IMR-90 (cell line): ENCODE data around the gene OCEL1. TPM values are rescaled to one million over a fixed set of nuclear protein-coding genes. Genes with fewer than 3 reads are reported as not detected.
A peak's percentile ranks its signal among the peaks of the same experiment; 100 is the strongest.

Experiments used
- ATAC-seq: fragments of 200-7000 bp; cut with Tn5 transposase; 2 replicates; pipeline ENCODE4 v1.9.1; 2020; ENCODE audit warnings: low read depth, mild to moderate bottlenecking, moderate library complexity
- BruUV-seq: library from RNA; stranded (reverse); fragments of 400-500 nt; replicated peaks from 2 replicates; lab custom pipeline; 2021; lab: Mats Ljungman, UMichigan
- CTCF ChIA-PET: fragments of 300-600 bp; formaldehyde crosslinking; extraction: SDS; loops from one replicate; lab custom pipeline; 2021; ENCODE audit warnings: antibody characterized with exemption; lab: Yijun Ruan, JAX
- POLR2A ChIA-PET: fragments of 300-600 bp; sonication (Branson Sonifier 250); formaldehyde crosslinking; loops from one replicate; lab custom pipeline; 2022; ENCODE audit warnings: antibody characterized with exemption; ENCODE audit not compliant: unreplicated experiment; lab: Charles Lee
- DNase-seq: peaks from one replicate; pipeline ENCODE4 v3.0.0; 2013
- H2AFZ ChIP-seq: replicated peaks from 2 replicates; pipeline ENCODE3; 2013; ENCODE audit warnings: low read length, mild to moderate bottlenecking; ENCODE audit not compliant: poor library complexity
- H2AK5ac ChIP-seq: 2 replicates; pipeline ENCODE4 v1.6.1; 2013; ENCODE audit warnings: low read depth, low read length, inconsistent platforms
- H2AK9ac ChIP-seq: replicated peaks from 2 replicates; pipeline ENCODE3; 2013; ENCODE audit warnings: mild to moderate bottlenecking, low read depth, low read length, moderate library complexity; ENCODE audit not compliant: poor library complexity
- H2BK120ac ChIP-seq: 2 replicates; pipeline ENCODE4 v1.6.1; 2013; ENCODE audit warnings: low read depth, low read length, inconsistent platforms
- H2BK15ac ChIP-seq: 3 replicates; pipeline ENCODE4 v1.6.1; 2013; ENCODE audit warnings: low read depth, low read length, inconsistent platforms
- H2BK20ac ChIP-seq: 2 replicates; pipeline ENCODE4 v1.6.1; 2013; ENCODE audit warnings: low read depth, mild to moderate bottlenecking, inconsistent platforms, low read length, moderate library complexity
- H2BK5ac ChIP-seq: 2 replicates; pipeline ENCODE4 v1.6.1; 2013; ENCODE audit warnings: mild to moderate bottlenecking, low read depth, low read length, inconsistent platforms; ENCODE audit not compliant: poor library complexity, severe bottlenecking
- H3K14ac ChIP-seq: replicated peaks from 2 replicates; pipeline ENCODE4 v1.6.1; 2013; ENCODE audit warnings: low read depth, low read length, inconsistent platforms
- H3K18ac ChIP-seq: 2 replicates; pipeline ENCODE4 v1.6.1; 2013; ENCODE audit warnings: low read depth, low read length, control low read depth
- H3K23ac ChIP-seq: 2 replicates; pipeline ENCODE4 v1.6.1; 2013; ENCODE audit warnings: low read depth, low read length, inconsistent platforms
- H3K27ac ChIP-seq: 2 replicates; pipeline ENCODE4 v1.5.1; 2013; ENCODE audit warnings: mild to moderate bottlenecking, control low read depth, low read length; ENCODE audit not compliant: insufficient read depth
- H3K27me3 ChIP-seq: 2 replicates; pipeline ENCODE4 v1.6.1; 2013; ENCODE audit warnings: low read length; ENCODE audit not compliant: control insufficient read depth, insufficient read depth
- H3K36me3 ChIP-seq: 2 replicates; pipeline ENCODE4 v1.6.1; 2013; ENCODE audit warnings: low read length, mixed read lengths; ENCODE audit not compliant: control insufficient read depth, insufficient read depth
- H3K4ac ChIP-seq: 2 replicates; pipeline ENCODE4 v1.6.1; 2013; ENCODE audit warnings: low read depth, low read length, inconsistent platforms
- H3K4me1 ChIP-seq: 2 replicates; pipeline ENCODE4 v1.6.1; 2013; ENCODE audit warnings: low read length, mixed read lengths; ENCODE audit not compliant: control insufficient read depth, insufficient read depth
- H3K4me2 ChIP-seq: 2 replicates; pipeline ENCODE4 v1.6.1; 2013; ENCODE audit warnings: low read depth, mild to moderate bottlenecking, control low read depth, low read length, moderate library complexity
- H3K4me3 ChIP-seq: 2 replicates; pipeline ENCODE4 v1.5.1; 2013; ENCODE audit warnings: low read depth, mild to moderate bottlenecking, control low read depth, low read length, moderate library complexity; ENCODE audit not compliant: insufficient read depth
- H3K56ac ChIP-seq: 2 replicates; pipeline ENCODE4 v1.6.1; 2013; ENCODE audit warnings: low read length, inconsistent platforms; ENCODE audit not compliant: insufficient read depth; ENCODE audit errors: extremely low read depth
- H3K79me1 ChIP-seq, 2 experiments: 2 replicates each; pipeline ENCODE4 v1.6.1; 2013; ENCODE audit warnings: low read length in 2 of 2, inconsistent platforms in 1 of 2, low read depth in 1 of 2
- H3K9ac ChIP-seq: 2 replicates; pipeline ENCODE4 v1.6.1; 2013; ENCODE audit warnings: low read depth, low read length, control low read depth
- H3K9me1 ChIP-seq: 2 replicates; pipeline ENCODE4 v1.6.1; 2013; ENCODE audit warnings: low read length, inconsistent platforms; ENCODE audit not compliant: insufficient read depth
- H3K9me3 ChIP-seq: 2 replicates; pipeline ENCODE4 v1.6.1; 2013; ENCODE audit warnings: low read length; ENCODE audit not compliant: control insufficient read depth, insufficient read depth
- H4K20me1 ChIP-seq: 2 replicates; pipeline ENCODE4 v1.6.1; 2013; ENCODE audit warnings: low read length, inconsistent platforms; ENCODE audit not compliant: insufficient read depth
- H4K5ac ChIP-seq: 2 replicates; pipeline ENCODE4 v1.6.1; 2013; ENCODE audit warnings: mild to moderate bottlenecking, low read depth, low read length, control low read depth
- H4K8ac ChIP-seq, 2 experiments: 2 replicates each; pipeline ENCODE4 v1.6.1; 2013; ENCODE audit warnings: low read depth in 2 of 2, low read length in 2 of 2, control low read depth in 1 of 2, inconsistent platforms in 1 of 2
- H4K91ac ChIP-seq: 2 replicates; pipeline ENCODE4 v1.6.1; 2013; ENCODE audit warnings: low read depth, low read length, inconsistent platforms; ENCODE audit not compliant: insufficient read depth
- BHLHE40 ChIP-seq: fragments of 150-350 bp; IDR thresholded peaks from 2 replicates; pipeline ENCODE4 v1.6.1; 2016; ENCODE audit warnings: mild to moderate bottlenecking, low read depth, low read length
- CEBPB ChIP-seq: IDR thresholded peaks from 2 replicates; pipeline ENCODE4 v1.6.1; 2012; ENCODE audit warnings: low read depth, low read length, improper control_type of control experiment
- CHD1 ChIP-seq: IDR thresholded peaks from 2 replicates; pipeline ENCODE4 v1.6.1; 2012; ENCODE audit warnings: low read depth, low read length, improper control_type of control experiment
- CTCF ChIP-seq: conservative IDR thresholded peaks from 2 replicates; pipeline ENCODE4 v1.5.1; 2012; ENCODE audit warnings: mild to moderate bottlenecking, low read depth, low read length, improper control_type of control experiment
- FOS ChIP-seq: fragments of 150-350 bp; IDR thresholded peaks from 2 replicates; pipeline ENCODE4 v1.6.1; 2016; ENCODE audit warnings: low read depth, low read length
- MAFK ChIP-seq: IDR thresholded peaks from 2 replicates; pipeline ENCODE4 v1.6.1; 2012; ENCODE audit warnings: low read depth, low read length, improper control_type of control experiment
- MAZ ChIP-seq: IDR thresholded peaks from 2 replicates; pipeline ENCODE4 v1.6.1; 2012; ENCODE audit warnings: low read depth, mild to moderate bottlenecking, low read length, improper control_type of control experiment, moderate library complexity, borderline replicate concordance
- MXI1 ChIP-seq: IDR thresholded peaks from 2 replicates; pipeline ENCODE4 v1.6.1; 2012; ENCODE audit warnings: low read depth, mild to moderate bottlenecking, low read length, moderate library complexity, borderline replicate concordance
- NFE2L2 ChIP-seq: fragments of 150-350 bp; IDR thresholded peaks from 2 replicates; pipeline ENCODE4 v1.6.1; 2016; ENCODE audit warnings: low read depth, mild to moderate bottlenecking, low read length
- POLR2A ChIP-seq: IDR thresholded peaks from 2 replicates; pipeline ENCODE4 v1.6.1; 2012; ENCODE audit warnings: mild to moderate bottlenecking, low read depth, low read length
- RAD21 ChIP-seq: IDR thresholded peaks from 2 replicates; pipeline ENCODE4 v1.6.1; 2012; ENCODE audit warnings: low read length, improper control_type of control experiment
- RCOR1 ChIP-seq: IDR thresholded peaks from 2 replicates; pipeline ENCODE4 v1.6.1; 2012; ENCODE audit warnings: mild to moderate bottlenecking, low read length, improper control_type of control experiment; ENCODE audit not compliant: insufficient replicate concordance
- RFX5 ChIP-seq: IDR thresholded peaks from 2 replicates; pipeline ENCODE4 v1.8.0; 2012; ENCODE audit warnings: low read depth, mild to moderate bottlenecking, low read length, moderate library complexity
- SMC3 ChIP-seq: fragments of 150-350 bp; IDR thresholded peaks from 2 replicates; pipeline ENCODE4 v1.6.1; 2016; ENCODE audit warnings: low read depth, mild to moderate bottlenecking, antibody characterized with exemption, low read length, moderate library complexity
- USF2 ChIP-seq: fragments of 150-350 bp; IDR thresholded peaks from 2 replicates; pipeline ENCODE4 v1.6.1; 2017; ENCODE audit warnings: mild to moderate bottlenecking, antibody characterized with exemption, low read length, low read depth
- WGBS, 2 experiments: methylation state at CpG; one replicate each; pipeline versions ENCODE4 v1.1.5 to v1.1.7; 2013; ENCODE audit warnings: missing lambda C conversion rate in 2 of 2; ENCODE audit not compliant: insufficient read length in 1 of 2; ENCODE audit errors: extremely low coverage in 2 of 2; 5-methylcytosine and 5-hydroxymethylcytosine counted together
- dilution Hi-C: fragments of 300-500 bp; cut with HindIII; formaldehyde crosslinking; loops from one replicate; pipeline ENCODE4 v1.14.3; 2018; ENCODE audit warnings: low sequenced_read_pairs; ENCODE audit not compliant: unreplicated experiment
- in situ Hi-C: fragments of 300-500 bp; cut with MboI; formaldehyde crosslinking; loops from 3 replicates; pipeline ENCODE4 v1.14.3; 2019; ENCODE audit warnings: low sequenced_read_pairs, inconsistent platforms, mixed read lengths
- intact Hi-C: fragments of 100-400 bp; cut with micrococcal nuclease; formaldehyde crosslinking; loops from 2 replicates; pipeline ENCODE4 v1.10.0; 2022
- polyA plus RNA-seq, 3 experiments: library from polyadenylated mRNA; depleted of rRNA; stranded (reverse); fragments of >200 nt; gene quantifications; 2 replicates each; pipeline ENCODE4 v1.2.3, GENCODE V29; 2012; ENCODE audit warnings: low replicate concordance in 1 of 3
- total RNA-seq: library from RNA; depleted of rRNA; stranded (reverse); fragments of >200 nt; gene quantifications from 2 replicates; pipeline ENCODE4 v1.2.3, GENCODE V29; 2012
- TF ChIP-seq, protein P1 (sequence below): fragments of 150-350 bp; IDR thresholded peaks from 2 replicates; pipeline ENCODE4 v1.6.1; 2016; ENCODE audit warnings: low read depth, mild to moderate bottlenecking, low read length, moderate library complexity, borderline replicate concordance

OCEL1 gene
- total and polyA plus RNA-seq, 2 of the 4 experiments (the other 2 are of a cell fraction): 1.1 to 7.2 TPM

- Histone ChIP-seq H3K9ac (no peak overlapping the region), H2BK5ac (peak overlapping the region; percentile 2), H4K91ac (no peak overlapping the region), H4K8ac (peak overlapping the region in 1 of 2 experiments; percentile 82; a peak in 1 of 4 replicates), H3K18ac (no peak overlapping the region), H3K4me3 (peak overlapping the region; percentile 54; the same call in 1 of the 2 replicates), H2AK5ac (peak overlapping the region; percentile 51; the same call in 1 of the 2 replicates), H3K4me2 (peak overlapping the region; percentile 66), H3K4ac (peak overlapping the region; percentile 3; the same call in 1 of the 2 replicates), H3K27ac (0 out of 2 replicates have a peak overlapping the region, but pooled peaks have one; percentile 31), H2BK120ac (no peak overlapping the region), H3K27me3 (no peaks in the 10 kb centered on the region), H3K36me3 (peaks cover 34% of the 10 kb centered on the region), H3K4me1 (peaks cover 12% of the 10 kb centered on the region), H3K56ac (no peak overlapping the region), H3K79me1 (peaks cover 28 to 66% of the 10 kb centered on the region in 2 experiments), H4K5ac (no peak overlapping the region; the same call in 1 of the 2 replicates), H3K14ac (no peak overlapping the region), H3K23ac (0 out of 2 replicates have a peak overlapping the region, but pooled peaks have one; percentile 34), H2BK15ac (no peak overlapping the region), H4K20me1 (peaks cover 11% of the 10 kb centered on the region), H2AFZ (peak overlapping the region; percentile 73), H2AK9ac (peak overlapping the region; percentile 96), H3K9me3 (no peaks in the 10 kb centered on the region), H3K9me1 (peaks cover 7% of the 10 kb centered on the region), H2BK20ac (no peak overlapping the region)
- ChIA-PET CTCF (interaction anchor here (1.0 to 1.3 kb wide), 2 partner anchors 33 to 47 kb away, joined by 3 read pairs; partner anchors contain the start of gene ANKLE1), POLR2A (no interaction called here)
- ATAC-seq (peak; percentile 61), DNase-seq (peak; percentile 38)
- TF ChIP-seq NFE2L2 (no peak), CEBPB (no peak), CTCF (no peak), POLR2A (no peak), RAD21 (no peak), RFX5 (no peak), USF2 (no peak), RCOR1 (no peak), FOS (no peak), BHLHE40 (no peak), MAFK (no peak), SMC3 (no peak), CHD1 (no peak), MAZ (no peak), MXI1 (no peak)
- TF ChIP-seq, protein P1, sequence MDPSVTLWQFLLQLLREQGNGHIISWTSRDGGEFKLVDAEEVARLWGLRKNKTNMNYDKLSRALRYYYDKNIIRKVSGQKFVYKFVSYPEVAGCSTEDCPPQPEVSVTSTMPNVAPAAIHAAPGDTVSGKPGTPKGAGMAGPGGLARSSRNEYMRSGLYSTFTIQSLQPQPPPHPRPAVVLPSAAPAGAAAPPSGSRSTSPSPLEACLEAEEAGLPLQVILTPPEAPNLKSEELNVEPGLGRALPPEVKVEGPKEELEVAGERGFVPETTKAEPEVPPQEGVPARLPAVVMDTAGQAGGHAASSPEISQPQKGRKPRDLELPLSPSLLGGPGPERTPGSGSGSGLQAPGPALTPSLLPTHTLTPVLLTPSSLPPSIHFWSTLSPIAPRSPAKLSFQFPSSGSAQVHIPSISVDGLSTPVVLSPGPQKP: no peak
- in situ Hi-C loops (no loop called here), dilution Hi-C loops (no loop called here), intact Hi-C loops (no loop called here)
- no TSS peak for BruUV-seq
- WGBS, 2 experiments: no CpG with 5 or more reads among the region's 11 CpGs
These were observed 8.9 kb downstream of the OCEL1 start for GRCh38 chr19:17234911-17235299.
